Transverse colon (tissue), 4 donors: ENCODE results near the gene SMAD3.

Experiments
- POLR2AphosphoS5 ChIP-seq, 3 donors: sonication (generic); formaldehyde crosslinking; IDR thresholded peaks; one replicate each; pipeline ENCODE4 v1.6.1; 2016; ENCODE audit warnings: antibody characterized with exemption in 3 of 3
- TF ChIP-seq, protein P1 (sequence below), 5 experiments: fragments of 200-600 bp in 3 of 5; fragments of 450-650 bp in 2 of 5; sonication (generic) in 3 of 5; IDR thresholded peaks; 1 replicate in 2 of 5; 2 replicates in 3 of 5; pipeline ENCODE4 v1.5.1; 2016 to 2017; ENCODE audit warnings: antibody characterized with exemption in 5 of 5, inconsistent platforms in 3 of 5, mild to moderate bottlenecking in 2 of 5, moderate library complexity in 1 of 5

DNA sequence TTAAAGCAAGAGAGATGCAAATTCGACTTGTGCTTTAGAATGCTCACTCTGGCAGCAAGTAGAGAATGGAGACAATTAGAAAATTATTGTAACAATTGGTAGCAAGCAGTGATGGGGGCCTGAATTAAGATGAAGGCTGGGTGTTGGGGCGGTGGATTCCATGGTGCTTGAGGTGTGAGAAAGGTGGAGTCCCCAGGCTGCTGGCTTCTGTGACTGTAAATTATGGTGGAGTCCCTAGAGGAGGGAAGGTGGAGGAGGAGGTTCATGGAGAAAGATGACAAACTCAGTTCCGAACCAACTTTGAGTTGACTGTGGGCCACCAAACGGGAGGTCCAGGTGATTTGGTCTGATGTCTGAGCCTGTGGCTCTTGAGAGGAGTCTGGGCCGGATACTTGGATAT is 10.7 kb upstream of the SMAD3 start:
- TF ChIP-seq, protein P1, sequence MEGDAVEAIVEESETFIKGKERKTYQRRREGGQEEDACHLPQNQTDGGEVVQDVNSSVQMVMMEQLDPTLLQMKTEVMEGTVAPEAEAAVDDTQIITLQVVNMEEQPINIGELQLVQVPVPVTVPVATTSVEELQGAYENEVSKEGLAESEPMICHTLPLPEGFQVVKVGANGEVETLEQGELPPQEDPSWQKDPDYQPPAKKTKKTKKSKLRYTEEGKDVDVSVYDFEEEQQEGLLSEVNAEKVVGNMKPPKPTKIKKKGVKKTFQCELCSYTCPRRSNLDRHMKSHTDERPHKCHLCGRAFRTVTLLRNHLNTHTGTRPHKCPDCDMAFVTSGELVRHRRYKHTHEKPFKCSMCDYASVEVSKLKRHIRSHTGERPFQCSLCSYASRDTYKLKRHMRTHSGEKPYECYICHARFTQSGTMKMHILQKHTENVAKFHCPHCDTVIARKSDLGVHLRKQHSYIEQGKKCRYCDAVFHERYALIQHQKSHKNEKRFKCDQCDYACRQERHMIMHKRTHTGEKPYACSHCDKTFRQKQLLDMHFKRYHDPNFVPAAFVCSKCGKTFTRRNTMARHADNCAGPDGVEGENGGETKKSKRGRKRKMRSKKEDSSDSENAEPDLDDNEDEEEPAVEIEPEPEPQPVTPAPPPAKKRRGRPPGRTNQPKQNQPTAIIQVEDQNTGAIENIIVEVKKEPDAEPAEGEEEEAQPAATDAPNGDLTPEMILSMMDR (IDR thresholded peaks at IDR 0.05): no peak
- no peak for TF ChIP-seq POLR2AphosphoS5 (IDR thresholded peaks at IDR 0.05)
